HG03196 (cell line): ENCODE results near the gene MSH4.
"Not testable (repeated sequence)": the region's sequence is repeated elsewhere in the genome, so short reads cannot be mapped to it uniquely, and the experiment has no call there.

Experiments used
- ATAC-seq: cut with Tn5 transposase; IDR thresholded peaks from one replicate; pipeline ENCODE4 v1.9.1; 2021; ENCODE audit not compliant: unreplicated experiment

Gene MSH4

DNA sequence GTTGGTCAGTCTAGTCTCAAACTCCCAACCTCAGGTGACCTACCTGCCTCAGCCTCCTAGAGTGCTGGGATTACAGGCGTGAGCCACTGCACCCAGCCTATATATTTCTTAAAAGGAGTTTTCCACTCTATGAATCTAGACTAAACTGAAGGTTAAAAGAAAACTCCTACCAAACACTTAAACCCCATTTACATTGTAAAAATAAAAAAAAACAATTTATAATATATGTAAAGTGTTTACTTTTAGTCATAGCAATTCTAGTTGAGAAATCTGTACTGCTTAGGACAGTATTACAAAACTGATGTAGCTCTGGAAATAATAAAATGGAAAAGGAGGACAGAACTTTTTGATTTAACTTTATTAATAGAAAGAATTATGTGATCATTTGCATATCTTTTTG is 126.0 kb downstream of the MSH4 start:
- ATAC-seq = no peak

DNA sequence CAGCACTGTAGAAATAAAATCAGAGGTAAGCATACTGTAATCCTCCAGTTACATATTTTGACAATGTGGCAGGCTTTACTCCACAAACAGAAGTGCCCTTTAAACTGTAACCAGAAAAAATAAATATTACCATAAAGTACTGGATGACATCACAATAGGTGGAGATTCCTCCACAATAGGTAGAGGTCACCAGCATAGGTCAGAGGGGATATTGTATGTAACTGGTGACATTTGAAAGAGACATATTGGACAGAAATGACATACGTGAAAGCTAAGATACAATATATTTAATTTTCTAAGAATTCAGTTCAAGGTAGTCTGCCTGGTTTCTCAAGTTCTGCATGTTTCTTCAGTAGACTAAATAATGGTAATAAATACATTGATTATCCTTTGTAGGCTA is 135.6 kb downstream of the MSH4 start, which contains the start of gene ASB17:
Gene ASB17 (minus strand): TSS at position 101 of the 400 bp plus-strand sequence. CDS start 113 bp downstream, outside the sequence.
- no peak for ATAC-seq

DNA sequence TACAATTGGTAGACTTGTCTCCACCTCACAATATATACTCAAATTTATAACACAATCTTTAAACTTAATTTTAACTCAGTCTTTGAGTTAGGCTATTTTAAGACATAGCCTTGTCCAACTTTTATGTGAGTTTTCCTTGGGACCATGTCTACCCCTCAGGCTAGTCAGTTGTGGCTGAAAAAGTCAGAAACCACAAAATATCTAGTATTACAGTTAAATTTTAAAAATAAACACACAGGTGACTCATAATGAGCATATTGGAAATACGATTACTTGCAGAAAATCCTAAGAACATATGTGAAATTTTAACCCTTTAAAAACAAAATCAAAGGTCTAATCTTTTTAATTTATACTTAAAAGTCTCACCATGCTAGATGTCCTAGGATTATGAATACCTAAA is 140.4 kb downstream of the MSH4 start:
- ATAC-seq = no peak

DNA sequence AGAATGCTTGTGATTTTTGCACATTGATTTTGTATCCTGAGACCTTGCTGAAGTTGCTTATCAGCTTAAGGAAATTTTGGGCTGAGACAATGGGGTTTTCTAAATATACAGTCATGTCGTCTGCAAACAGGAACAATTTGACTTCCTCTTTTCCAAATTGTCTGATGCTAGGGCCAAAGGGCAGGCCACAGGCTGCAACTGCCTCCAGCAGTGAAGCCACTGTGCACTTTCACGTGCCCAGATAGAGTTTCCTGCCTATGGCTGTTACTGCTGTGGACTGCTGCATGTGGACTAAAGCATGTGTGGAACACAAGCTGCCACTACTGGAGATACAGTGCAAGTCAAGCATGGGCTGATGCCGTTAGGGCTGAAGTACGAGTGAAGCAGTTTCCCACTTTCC is 146.4 kb downstream of the MSH4 start:
- not testable (repeated sequence) for ATAC-seq

DNA sequence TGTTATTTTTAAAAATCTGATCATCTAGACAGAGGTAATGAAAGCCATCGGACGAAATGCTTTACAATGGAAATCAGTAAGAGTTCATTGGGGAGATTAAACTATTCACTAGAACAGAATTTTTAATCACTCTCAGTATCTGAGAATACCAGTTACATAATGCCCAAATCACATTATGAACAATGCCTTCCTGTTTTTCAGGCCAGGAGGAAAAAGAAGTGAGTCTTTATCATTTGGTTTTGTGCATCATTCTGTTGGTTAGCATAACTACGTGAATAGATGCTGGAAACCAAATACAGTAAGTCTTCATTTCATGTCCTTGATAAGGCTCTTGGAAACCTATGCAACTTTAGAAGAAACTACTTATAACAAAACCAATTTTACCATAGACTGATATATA is 153.5 kb downstream of the MSH4 start:
- no peak for ATAC-seq

DNA sequence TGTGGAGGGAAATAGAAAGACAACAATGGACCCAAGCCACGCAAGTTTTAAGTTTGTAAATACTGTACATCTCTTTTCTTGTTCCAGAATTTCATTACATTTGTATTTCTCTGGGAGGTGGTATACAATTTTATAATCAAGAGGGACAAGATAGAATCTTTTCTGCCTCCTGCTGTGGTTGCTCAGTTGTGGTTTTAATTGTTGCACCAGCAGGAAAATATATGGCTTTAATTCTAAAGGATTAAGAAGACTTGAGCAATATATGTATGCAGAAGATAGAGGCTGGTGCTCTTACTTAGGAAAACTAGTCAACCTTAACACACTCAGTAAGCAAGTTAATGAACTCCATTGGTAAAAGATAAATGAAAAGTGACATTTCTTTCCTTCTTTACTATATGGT is 155.3 kb downstream of the MSH4 start:
- no peak for ATAC-seq

DNA sequence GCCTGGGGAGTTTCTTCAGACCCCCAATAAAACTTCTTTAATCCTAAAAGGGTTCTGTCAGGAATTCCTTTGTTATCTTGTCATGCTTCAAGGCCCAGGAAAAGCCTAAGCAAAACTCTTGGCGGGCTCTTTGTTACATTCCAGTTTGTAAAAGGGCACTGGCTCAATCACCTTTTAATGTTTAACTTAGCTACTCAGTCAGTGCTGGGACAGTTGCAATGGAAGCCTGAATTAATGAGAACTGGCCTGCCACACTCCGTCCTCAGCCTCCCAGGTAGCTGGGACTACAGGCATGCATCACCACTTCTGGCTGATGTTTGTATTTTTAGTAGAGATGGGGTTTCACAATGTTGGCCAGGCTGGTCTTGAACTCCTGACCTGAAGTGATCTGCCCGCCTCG is 156.8 kb downstream of the MSH4 start:
- ATAC-seq = no peak

DNA sequence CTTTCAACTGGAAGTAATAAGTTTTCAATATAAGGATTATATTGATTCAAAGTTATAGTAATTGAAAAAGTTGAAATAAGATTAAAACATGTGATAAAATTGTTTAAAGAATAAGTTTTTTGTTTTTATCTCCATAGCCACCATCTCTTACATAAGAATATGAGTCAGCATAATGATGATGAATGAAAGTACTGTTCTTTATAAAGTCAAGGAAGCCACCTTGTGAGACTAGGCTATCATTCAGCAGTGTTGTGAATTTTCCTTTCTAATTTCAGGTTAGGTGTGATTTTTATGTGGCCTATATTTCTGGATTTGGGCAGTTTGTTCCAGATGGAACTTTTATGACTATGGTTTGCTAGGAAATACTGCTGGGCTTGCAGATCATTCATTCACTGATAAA is 157.9 kb downstream of the MSH4 start:
- no peak for ATAC-seq
